GM18951 (cell line): ENCODE results near the gene ZNF471.
A peak's percentile ranks its signal among the peaks of the same experiment; 100 is the strongest.

Source experiments
- POLR2A ChIP-seq: IDR thresholded peaks from 4 replicates; pipeline ENCODE4 v1.6.1; 2011; ENCODE audit warnings: mild to moderate bottlenecking; ENCODE audit not compliant: insufficient read length, insufficient read depth; ENCODE audit errors: extremely low read depth
- in situ Hi-C: fragments of 300-500 bp; cut with MboI; formaldehyde crosslinking; loops from one replicate; pipeline ENCODE4 v1.12.0; 2022; ENCODE audit warnings: low sequenced_read_pairs, mixed read lengths, inconsistent platforms; ENCODE audit not compliant: unreplicated experiment

ZNF471 gene

DNA sequence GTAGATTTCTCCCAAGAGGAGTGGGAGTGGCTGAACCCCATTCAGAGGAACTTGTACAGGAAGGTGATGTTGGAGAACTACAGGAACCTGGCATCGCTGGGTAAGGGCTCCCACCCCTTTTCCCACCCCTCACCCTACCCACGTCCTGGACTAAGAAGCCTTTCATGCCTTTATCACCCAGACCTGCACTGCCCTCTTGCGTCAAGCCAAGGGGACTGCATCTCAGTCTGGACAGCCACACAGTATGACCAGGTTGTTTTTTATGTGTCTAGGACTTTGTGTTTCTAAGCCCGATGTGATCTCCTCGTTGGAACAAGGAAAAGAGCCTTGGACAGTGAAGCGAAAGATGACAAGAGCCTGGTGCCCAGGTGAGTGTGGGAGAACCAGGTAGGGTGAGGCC is 39.9 kb downstream of the ZNF471 start:
- in situ Hi-C loops: no loop called here

DNA sequence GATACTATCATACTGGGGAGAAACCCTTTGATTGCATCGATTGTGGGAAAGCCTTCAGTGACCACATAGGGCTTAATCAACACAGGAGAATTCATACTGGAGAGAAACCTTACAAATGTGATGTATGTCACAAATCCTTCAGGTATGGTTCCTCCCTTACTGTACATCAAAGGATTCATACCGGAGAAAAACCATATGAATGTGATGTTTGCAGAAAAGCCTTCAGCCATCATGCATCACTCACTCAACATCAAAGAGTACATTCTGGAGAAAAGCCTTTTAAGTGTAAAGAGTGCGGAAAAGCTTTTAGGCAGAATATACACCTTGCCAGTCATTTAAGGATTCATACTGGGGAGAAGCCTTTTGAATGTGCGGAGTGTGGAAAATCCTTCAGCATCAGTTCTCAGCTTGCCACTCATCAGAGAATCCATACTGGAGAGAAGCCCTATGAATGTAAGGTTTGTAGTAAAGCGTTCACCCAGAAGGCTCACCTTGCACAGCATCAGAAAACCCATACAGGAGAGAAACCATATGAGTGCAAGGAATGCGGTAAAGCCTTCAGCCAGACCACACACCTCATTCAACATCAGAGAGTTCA is 46.7 kb downstream of the ZNF471 start:
- TF ChIP-seq POLR2A: no peak
- in situ Hi-C loops: no loop called here

More for the DNA sequence above, 39.9 kb downstream of the ZNF471 start:
- TF ChIP-seq POLR2A: no peak

DNA sequence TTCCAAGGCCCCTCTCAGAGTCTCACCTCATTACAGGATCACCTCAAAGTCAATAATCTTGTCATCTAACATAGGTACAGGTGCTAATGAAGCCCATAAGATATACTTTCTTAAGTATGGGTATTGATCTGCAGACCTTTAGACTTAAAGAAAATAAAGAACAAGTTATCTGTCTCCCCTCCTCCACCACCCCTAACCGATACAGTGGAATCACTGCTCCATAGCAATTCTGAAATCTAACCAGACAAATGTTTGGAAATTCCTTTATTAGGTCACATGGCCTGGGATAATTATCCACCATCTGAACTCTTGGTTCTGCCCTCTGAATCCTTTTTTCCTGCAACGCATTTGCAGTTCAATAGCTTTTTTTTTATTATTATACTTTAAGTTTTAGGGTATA is 55.1 kb downstream of the ZNF471 start:
- in situ Hi-C loops: no loop called here
- no peak for TF ChIP-seq POLR2A

DNA sequence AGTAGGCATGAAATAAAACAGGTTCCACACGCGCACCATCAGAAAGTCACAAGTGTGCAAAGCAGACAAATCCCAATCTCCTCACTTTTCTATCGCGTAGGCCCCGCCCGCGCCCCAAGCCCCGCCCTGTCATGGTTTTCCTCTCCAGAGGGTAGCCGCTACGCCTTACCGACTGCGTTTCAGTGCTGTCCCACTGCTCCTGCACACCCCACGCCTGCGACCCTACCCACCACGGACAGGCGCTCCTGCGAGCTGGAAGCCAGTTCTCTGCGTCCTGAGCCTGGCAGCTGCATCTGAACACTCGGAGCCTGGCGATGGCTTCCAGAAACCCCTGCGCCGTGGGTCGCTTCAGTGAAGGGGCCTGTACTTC is 59.2 kb downstream of the ZNF471 start:
- no peak for TF ChIP-seq POLR2A
- in situ Hi-C loops: no loop called here

DNA sequence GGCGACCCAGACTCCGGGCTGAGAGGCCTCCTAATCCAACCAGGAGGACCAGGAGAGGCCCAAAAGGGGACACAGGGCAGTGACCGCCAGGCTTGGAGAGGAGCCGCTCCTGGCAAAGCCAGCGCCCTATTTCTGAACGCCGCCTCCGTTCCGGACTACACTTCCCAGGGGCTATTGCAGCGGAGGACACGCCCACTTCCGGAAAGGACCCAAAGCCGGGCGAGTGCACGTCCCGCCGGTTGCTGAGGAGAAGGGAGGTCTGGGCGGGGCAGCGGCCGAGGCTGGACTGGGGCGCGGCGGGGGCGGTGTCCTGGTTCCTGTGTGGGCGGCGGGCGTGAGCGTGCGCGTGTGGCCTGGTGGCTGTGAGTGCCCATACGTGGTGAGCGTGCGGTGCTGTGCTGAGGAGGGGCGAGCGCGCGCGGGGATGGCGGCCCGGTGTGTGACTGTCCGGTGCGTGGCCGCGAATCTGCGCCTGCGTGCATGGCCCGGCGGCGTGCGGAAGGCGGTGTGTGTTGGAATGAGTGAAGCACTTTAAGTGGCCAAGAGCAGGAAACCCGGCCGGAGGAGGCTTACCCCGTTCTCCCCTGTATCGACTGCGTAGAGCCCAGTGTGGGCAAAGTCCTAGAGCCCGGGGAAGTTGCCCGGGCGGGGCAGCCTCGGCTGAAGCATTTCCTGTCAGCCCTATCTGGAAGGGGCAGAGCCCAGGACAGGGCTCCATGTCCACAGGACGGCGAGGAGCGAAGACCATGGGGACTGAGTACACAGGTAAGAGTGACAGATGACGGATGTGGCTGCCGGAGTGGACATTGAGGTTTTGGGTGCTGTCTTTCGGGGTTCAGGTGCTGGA is 59.8 kb downstream of the ZNF471 start, which contains the start of gene ZNF470:
TSS of gene ZNF470 (plus strand) at position 195 of the 847 bp plus-strand sequence. CDS start 2,844 bp downstream, outside the sequence.
- in situ Hi-C loops: no loop called here

DNA sequence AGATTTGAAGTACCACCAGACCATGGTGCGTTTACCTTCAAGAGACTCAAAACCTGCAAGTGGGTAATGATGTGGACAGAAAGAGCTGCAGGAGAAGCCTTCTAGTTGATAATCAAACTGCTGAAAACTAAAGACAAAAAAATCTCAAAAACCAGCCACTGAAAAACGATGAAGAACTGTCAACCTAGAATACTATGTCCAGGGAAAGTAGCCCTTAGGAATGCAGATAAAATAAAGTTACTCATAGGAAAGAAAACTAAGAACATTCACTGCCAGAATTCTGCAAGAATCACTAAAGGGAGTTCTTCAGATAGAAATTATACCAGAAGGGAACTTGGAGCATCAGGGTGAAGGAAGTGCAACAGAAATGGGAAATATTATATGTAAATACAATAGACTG is 64.9 kb downstream of the ZNF471 start:
- in situ Hi-C loops: no loop called here
- TF ChIP-seq POLR2A: no peak

More for the DNA sequence above, 59.8 kb downstream of the ZNF471 start, which contains the start of gene ZNF470:
- TF ChIP-seq POLR2A: peak; percentile 39

DNA sequence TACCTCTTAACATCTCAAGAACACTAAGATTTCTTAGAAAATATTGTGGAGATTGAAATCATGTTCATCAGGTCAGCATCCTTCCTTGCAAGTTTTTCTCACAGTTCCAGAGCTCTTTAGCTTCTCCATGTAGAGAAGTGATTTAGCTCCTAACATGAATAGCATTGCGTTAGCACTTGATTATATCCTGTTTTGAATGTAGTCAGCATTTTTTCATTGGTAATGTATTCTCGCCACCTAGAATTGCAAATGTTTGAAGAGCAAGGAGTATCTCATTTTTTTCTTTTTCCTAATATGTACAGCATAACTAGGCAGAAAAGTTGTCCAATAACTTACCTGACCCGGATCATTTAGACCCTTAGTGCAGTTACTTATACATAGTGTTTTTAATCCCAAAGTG is 66.3 kb downstream of the ZNF471 start:
- in situ Hi-C loops: no loop called here

DNA sequence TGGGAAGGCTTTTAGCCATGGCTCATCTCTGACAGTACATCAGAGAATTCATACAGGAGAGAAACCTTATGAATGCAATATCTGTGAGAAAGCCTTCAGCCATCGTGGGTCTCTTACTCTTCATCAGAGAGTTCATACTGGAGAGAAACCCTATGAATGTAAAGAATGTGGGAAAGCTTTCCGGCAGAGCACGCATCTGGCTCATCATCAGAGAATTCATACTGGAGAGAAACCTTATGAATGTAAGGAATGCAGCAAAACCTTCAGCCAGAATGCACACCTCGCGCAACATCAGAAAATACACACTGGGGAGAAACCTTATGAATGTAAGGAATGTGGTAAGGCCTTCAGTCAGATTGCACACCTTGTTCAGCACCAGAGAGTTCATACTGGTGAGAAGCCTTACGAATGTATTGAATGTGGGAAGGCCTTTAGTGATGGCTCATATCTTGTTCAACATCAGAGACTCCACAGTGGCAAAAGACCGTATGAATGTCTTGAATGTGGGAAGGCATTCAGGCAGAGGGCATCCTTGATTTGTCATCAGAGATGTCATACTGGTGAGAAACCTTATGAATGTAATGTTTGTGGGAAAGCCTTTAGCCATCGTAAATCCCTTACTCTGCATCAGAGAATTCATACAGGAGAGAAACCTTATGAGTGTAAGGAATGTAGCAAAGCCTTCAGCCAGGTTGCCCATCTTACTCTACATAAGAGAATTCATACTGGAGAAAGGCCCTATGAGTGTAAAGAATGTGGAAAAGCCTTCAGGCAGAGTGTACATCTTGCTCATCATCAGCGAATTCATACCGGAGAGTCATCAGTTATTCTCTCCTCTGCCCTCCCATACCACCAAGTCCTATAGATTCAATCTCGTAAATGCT is 70.3 kb downstream of the ZNF471 start:
- in situ Hi-C loops: no loop called here
- TF ChIP-seq POLR2A: no peak

More for the DNA sequence above, 66.3 kb downstream of the ZNF471 start:
- no peak for TF ChIP-seq POLR2A
